Endothelial cell of umbilical vein (primary cell): Measurements from ENCODE around the gene CNTRL. TPM values are rescaled to one million over a fixed set of nuclear protein-coding genes. Genes with fewer than 3 reads are reported as not detected.

Experiments
- BruUV-seq: library from RNA; stranded (reverse); fragments of 400-500 nt; replicated peaks from 2 replicates; lab custom pipeline; 2021; lab: Mats Ljungman, UMichigan
- CTCF ChIA-PET: fragments of 300-600, 350-600 bp; sonication (Branson Sonifier 250); formaldehyde crosslinking; loops from one replicate; lab custom pipeline; 2021; ENCODE audit warnings: antibody characterized with exemption, inconsistent platforms; lab: Charles Lee
- POLR2A ChIA-PET: fragments of 300-600, 350-600 bp; sonication (Branson Sonifier 250); formaldehyde crosslinking; loops from one replicate; lab custom pipeline; 2021; ENCODE audit warnings: antibody characterized with exemption, inconsistent platforms; lab: Charles Lee
- DNase-seq: peaks from one replicate; pipeline ENCODE4 v3.0.0-alpha.2; 2011; ENCODE audit warnings: low read depth, low spot score
- FAIRE-seq: peaks from 2 replicates; lab custom pipeline; 2011; peaks lifted over from hg19 to GRCh38; lab: Jason Lieb, UNC
- H2AFZ ChIP-seq: 2 replicates; pipeline ENCODE4 v1.6.0; 2012; ENCODE audit warnings: low read depth, low read length, control low read depth, inconsistent platforms
- H3K27ac ChIP-seq: 2 replicates; pipeline ENCODE4 v1.5.1; 2011; ENCODE audit warnings: low read depth, mild to moderate bottlenecking, control low read depth, low read length, moderate library complexity; ENCODE audit not compliant: insufficient read depth
- H3K27me3 ChIP-seq, 2 experiments: 2 replicates each; pipeline versions ENCODE4 v1.6.0 to v1.6.1; 2011; ENCODE audit warnings: low read length in 2 of 2, mixed read lengths in 1 of 2; ENCODE audit not compliant: control insufficient read depth in 2 of 2, insufficient read depth in 2 of 2
- H3K36me3 ChIP-seq, 2 experiments: 2 replicates in 1 of 2; 3 replicates in 1 of 2; pipeline ENCODE4 v1.5.1; 2011; ENCODE audit warnings: low read length in 2 of 2, mild to moderate bottlenecking in 1 of 2, moderate library complexity in 1 of 2; ENCODE audit not compliant: control insufficient read depth in 2 of 2, insufficient read depth in 2 of 2; ENCODE audit errors: extremely low read depth in 1 of 2
- H3K4me1 ChIP-seq: 3 replicates; pipeline ENCODE4 v1.5.1; 2011; ENCODE audit warnings: mild to moderate bottlenecking, low read length; ENCODE audit not compliant: control insufficient read depth, insufficient read depth; ENCODE audit errors: extremely low read depth
- H3K4me2 ChIP-seq: 2 replicates; pipeline ENCODE4 v1.6.1; 2011; ENCODE audit warnings: low read length, control low read depth, mixed read lengths; ENCODE audit not compliant: insufficient read depth
- H3K4me3 ChIP-seq, 3 experiments: fragments of 200-600 bp in 1 of 3; sonication (generic), shearing (Covaris generic) in 1 of 3; replicated peaks in 1 of 3; 2 replicates each; pipeline ENCODE4 v1.5.1; 2011 to 2016; ENCODE audit warnings: control low read depth in 3 of 3, low read length in 3 of 3, mild to moderate bottlenecking in 2 of 3, inconsistent platforms in 1 of 3, low read depth in 1 of 3, moderate library complexity in 1 of 3; ENCODE audit not compliant: insufficient read depth in 1 of 3
- H3K79me2 ChIP-seq: 2 replicates; pipeline ENCODE4 v1.6.0; 2012; ENCODE audit warnings: low read length, inconsistent platforms; ENCODE audit not compliant: control insufficient read depth, insufficient read depth
- H3K9ac ChIP-seq: replicated peaks from 2 replicates; pipeline ENCODE3; 2011; ENCODE audit warnings: low read length, control low read depth; ENCODE audit not compliant: insufficient read depth; ENCODE audit errors: extremely low read depth
- H3K9me1 ChIP-seq: replicated peaks from 3 replicates; pipeline ENCODE4 v1.6.0; 2011; ENCODE audit warnings: mild to moderate bottlenecking, low read length; ENCODE audit not compliant: control insufficient read depth, insufficient read depth; ENCODE audit errors: extremely low read depth
- H3K9me3 ChIP-seq: replicated peaks from 2 replicates; pipeline ENCODE4 v1.5.1; 2012; ENCODE audit warnings: low read length, inconsistent platforms; ENCODE audit not compliant: control insufficient read depth, insufficient read depth
- H4K20me1 ChIP-seq: replicated peaks from 2 replicates; pipeline ENCODE3; 2011; ENCODE audit warnings: mild to moderate bottlenecking, low read length; ENCODE audit not compliant: control insufficient read depth, insufficient read depth; ENCODE audit errors: extremely low read depth
- FOS ChIP-seq: IDR thresholded peaks from 2 replicates; pipeline ENCODE4 v1.6.1; 2011; ENCODE audit warnings: mild to moderate bottlenecking, low read length, moderate library complexity, borderline replicate concordance; ENCODE audit not compliant: insufficient read depth
- GATA2 ChIP-seq: IDR thresholded peaks from 2 replicates; pipeline ENCODE4 v1.7.0; 2011; ENCODE audit warnings: low read depth, mild to moderate bottlenecking, moderate library complexity, mixed read lengths, low read length; ENCODE audit not compliant: insufficient read length, insufficient read depth
- JUN ChIP-seq: IDR thresholded peaks from 2 replicates; pipeline ENCODE4 v1.6.1; 2011; ENCODE audit warnings: borderline replicate concordance, low read depth; ENCODE audit not compliant: insufficient read length, insufficient read depth
- POLR2A ChIP-seq: IDR thresholded peaks from 2 replicates; pipeline ENCODE4 v1.6.1; 2012; ENCODE audit warnings: low read depth, mild to moderate bottlenecking, control low read depth, low read length
- POLR2AphosphoS5 ChIP-seq: IDR thresholded peaks from 2 replicates; pipeline ENCODE4 v1.6.1; 2012; ENCODE audit warnings: low read depth, mild to moderate bottlenecking, control low read depth, low read length, moderate library complexity; ENCODE audit not compliant: insufficient read depth
- dilution Hi-C: fragments of 300-500 bp; cut with MboI; formaldehyde crosslinking; loops from one replicate; pipeline ENCODE4 v1.15.0; 2019; ENCODE audit warnings: low sequenced_read_pairs; ENCODE audit not compliant: extremely low pct_ligation_motif_present
- intact Hi-C: fragments of 100-400 bp; cut with micrococcal nuclease; formaldehyde crosslinking; loops from one replicate; pipeline ENCODE4 v1.10.0; 2022
- polyA plus RNA-seq, 4 experiments: library from polyadenylated mRNA; depleted of rRNA in 3 of 4; stranded (reverse) in 3 of 4; unstranded in 1 of 4; fragments of >200 nt; gene quantifications; 2 replicates each; pipeline versions ENCODE4 v1.2.1 to v1.2.3, GENCODE V29; 2011 to 2012; ENCODE audit warnings: missing spikeins in 1 of 4
- total RNA-seq: library from RNA; stranded (reverse); gene quantifications from 2 replicates; pipeline ENCODE4 v1.2.3, GENCODE V29; 2021

Gene CNTRL
- total and polyA plus RNA-seq, 2 donors (not counting 3 experiments of a cell fraction or from before 2014, with no cell fraction given) = 6.1 to 21.8 TPM

GRCh38 chr9:121121582-121122087 is 46.9 kb downstream of the CNTRL start:
- peak overlapping the region; percentile 100 for H3K4me2 ChIP-seq
- peaks cover 8% of the 10 kb centered on the region for H3K79me2 ChIP-seq
- no peaks in the 10 kb centered on the region for H3K9me3 ChIP-seq
- no peaks in the 10 kb centered on the region for H4K20me1 ChIP-seq
- no peaks in the 10 kb centered on the region for H3K36me3 ChIP-seq
- ChIA-PET CTCF (interaction anchor here (0.6 to 2.8 kb wide), 21 partner anchors 9 to 501 kb away, joined by 3 to 14 read pairs (median 4); no protein-coding TSS in a partner anchor), POLR2A (interaction anchor here (0.9 kb wide), 1 partner anchor 146 kb away, joined by 3 read pairs; the partner anchor contains the start of gene GSN)
- H3K4me3 ChIP-seq = peak overlapping the region; percentile 38 to 93 (median 79)
- H3K27ac ChIP-seq = peak overlapping the region; percentile 59
- H3K27me3 ChIP-seq = no peaks in the 10 kb centered on the region
- H3K9ac ChIP-seq = peak overlapping the region; percentile 86
- BruUV-seq = no TSS peak
- H3K9me1 ChIP-seq = no peaks in the 10 kb centered on the region
- peaks cover 11% of the 10 kb centered on the region for H3K4me1 ChIP-seq
- peak; percentile 64 for TF ChIP-seq POLR2AphosphoS5
- no peak for TF ChIP-seq FOS
- peak; percentile 65 for TF ChIP-seq POLR2A
- dilution Hi-C loops (no loop called here), intact Hi-C loops (loop anchor here (1.0 to 5.0 kb wide), 2 partner anchors 47 to 134 kb away; partner anchors contain the start of gene CNTRL)
- peak; percentile 93 for FAIRE-seq
- peak overlapping the region; percentile 55 for H2AFZ ChIP-seq
- DNase-seq = peak; percentile 98

GRCh38 chr9:121122246-121123032 is 47.7 kb downstream of the CNTRL start:
- no peaks in the 10 kb centered on the region for H3K27me3 ChIP-seq
- POLR2A ChIA-PET = no interaction called here
- no peaks in the 10 kb centered on the region for H3K9me3 ChIP-seq
- peak overlapping the region; percentile 59 for H3K27ac ChIP-seq
- H3K4me3 ChIP-seq = peak overlapping the region; percentile 38 to 93 (median 79)
- BruUV-seq = no TSS peak
- H2AFZ ChIP-seq = peak overlapping the region; percentile 55
- peaks cover 11% of the 10 kb centered on the region for H3K4me1 ChIP-seq
- intact Hi-C loops = loop anchor here (5.0 kb wide), 1 partner anchor 135 kb away; no protein-coding TSS in a partner anchor
- CTCF ChIA-PET = interaction anchor here (1.1 to 2.8 kb wide), 14 partner anchors 10 to 366 kb away, joined by 3 to 14 read pairs (median 7); no protein-coding TSS in a partner anchor
- no peaks in the 10 kb centered on the region for H3K9me1 ChIP-seq
- DNase-seq (peak; percentile 48), FAIRE-seq (peak; percentile 55)
- peaks cover 10% of the 10 kb centered on the region for H3K79me2 ChIP-seq
- peaks cover 0 to 2% of the 10 kb centered on the region in 2 experiments for H3K36me3 ChIP-seq
- dilution Hi-C loops = no loop called here
- H3K9ac ChIP-seq = peak overlapping the region; percentile 86
- H4K20me1 ChIP-seq = no peaks in the 10 kb centered on the region
- TF ChIP-seq FOS (no peak), GATA2 (no peak), JUN (no peak), POLR2AphosphoS5 (no peak)
- peak overlapping the region; percentile 100 for H3K4me2 ChIP-seq
